Stomach (tissue), 9 donors: ENCODE data around the gene IRF1. TPM values are rescaled to one million over a fixed set of nuclear protein-coding genes. Genes with fewer than 3 reads are reported as not detected.

ENCODE experiments used
- DNase-seq, 2 donors: peaks; one replicate each; pipeline versions ENCODE4 v3.0.0 to v3.0.0-alpha.2; 2013 to 2019
- H3K27ac ChIP-seq, 5 donors: fragments of 200-600 bp in 4 of 5; sonication (generic) in 4 of 5; one replicate each; pipeline ENCODE4 v1.5.1; 2013 to 2019; ENCODE audit warnings: mild to moderate bottlenecking in 1 of 5, moderate library complexity in 1 of 5
- H3K27me3 ChIP-seq, 3 donors: fragments of 200-600 bp; sonication (generic); one replicate each; pipeline ENCODE4 v1.5.1; 2017 to 2019; ENCODE audit warnings: mixed run types in 1 of 3
- H3K36me3 ChIP-seq, 4 donors: fragments of 200-600 bp; sonication (generic); 1 replicate in 3 of 4; 2 replicates in 1 of 4; pipeline ENCODE4 v1.5.1; 2016 to 2019
- H3K4me1 ChIP-seq, 4 donors: fragments of 200-600 bp; sonication (generic); one replicate each; pipeline ENCODE4 v1.5.1; 2016 to 2019
- H3K4me3 ChIP-seq, 4 donors: fragments of 200-600 bp; sonication (generic) in 3 of 4; one replicate each; pipeline ENCODE4 v1.5.1; 2016 to 2019; ENCODE audit warnings: mild to moderate bottlenecking in 1 of 4
- H3K9me3 ChIP-seq, 4 donors: fragments of 200-600 bp; sonication (generic); one replicate each; pipeline ENCODE4 v1.5.1; 2016 to 2019
- CTCF ChIP-seq, 7 experiments: fragments of 450-650 bp in 4 of 7; fragments of 200-600 bp in 3 of 7; sonication (generic) in 3 of 7; IDR thresholded peaks; one replicate each; pipeline ENCODE4 v1.5.1; 2016 to 2019; ENCODE audit warnings: antibody characterized with exemption in 7 of 7, control low read depth in 2 of 7, mild to moderate bottlenecking in 1 of 7
- EP300 ChIP-seq: sonication (generic); formaldehyde crosslinking; IDR thresholded peaks from one replicate; pipeline ENCODE4 v1.6.1; 2017; ENCODE audit warnings: antibody characterized with exemption
- POLR2A ChIP-seq, 4 donors: fragments of 450-650 bp; IDR thresholded peaks; one replicate each; pipeline ENCODE4 v1.6.1; 2016; ENCODE audit warnings: antibody characterized with exemption in 4 of 4, control low read depth in 2 of 4, mild to moderate bottlenecking in 1 of 4, moderate library complexity in 1 of 4
- POLR2AphosphoS5 ChIP-seq, 3 donors: sonication (generic); formaldehyde crosslinking; IDR thresholded peaks; one replicate each; pipeline ENCODE4 v1.6.1; 2016; ENCODE audit warnings: antibody characterized with exemption in 3 of 3
- WGBS, 5 donors: extraction: QIAGEN DNeasy Blood & Tissue Kit in 3 of 5; methylation state at CpG; one replicate each; pipeline versions ENCODE4 v1.1.5 to v1.1.7; 2013 to 2018; 5-methylcytosine and 5-hydroxymethylcytosine counted together
- intact Hi-C: fragments of 100-400 bp; cut with DNase I; formaldehyde crosslinking; loops from one replicate; pipeline ENCODE4 v1.15.1; 2023; ENCODE audit warnings: low total_unique reads
- polyA plus RNA-seq, 3 donors: library from polyadenylated mRNA; stranded (reverse); fragments of 200-250 nt; gene quantifications; one replicate each; pipeline ENCODE4 v1.2.3, GENCODE V29; 2013
- total RNA-seq, 5 donors: library from RNA; depleted of rRNA; stranded (reverse); fragments of >200 nt; gene quantifications; one replicate each; pipeline versions ENCODE4 v1.1.0 to v1.2.3, GENCODE V29; 2014 to 2016
- donor health status: healthy with polysubstance abuse.
- donor health status: Bipolar disorder and iron deficiency.
- donor health status: healthy.

The IRF1 gene
- total and polyA plus RNA-seq, 8 donors, result 17.1 to 256 (median 64.7) TPM

- peaks cover 55 to 88% (median 66%) of the 10 kb centered on the region in 4 donors for H3K36me3 ChIP-seq
- WGBS, 5 donors, result 47 to 70% (median 62%) methylated on average over 3 of the region's 3 CpGs
Measured at GRCh38 chr5:132484391-132484725, 6.2 kb downstream of the IRF1 start.

GRCh38 chr5:132483661-132484390 is 6.7 kb downstream of the IRF1 start:
- TF ChIP-seq CTCF (IDR thresholded peaks at IDR 0.05) (no peak), POLR2AphosphoS5 (IDR thresholded peaks at IDR 0.05) (no peak)
- Histone ChIP-seq H3K4me3 (peak overlapping the region in 1 of 4 donors; percentile 96), H3K27ac (peak overlapping the region in 3 of 5 donors; percentile 13 to 95 (median 48)), H3K36me3 (peaks cover 55 to 83% (median 66%) of the 10 kb centered on the region in 4 donors), H3K9me3 (no peaks in the 10 kb centered on the region), H3K4me1 (peaks cover 30 to 75% (median 52%) of the 10 kb centered on the region in 4 donors), H3K27me3 (no peaks in the 10 kb centered on the region)
- peak in 1 of 2 donors; percentile 20 for DNase-seq
- intact Hi-C loops, result no loop called here
- 77 to 92% (median 89%) methylated on average over 7 of the region's 7 CpGs for WGBS, 5 donors

More at GRCh38 chr5:132484391-132484725, 6.2 kb downstream of the IRF1 start:
- no peak for TF ChIP-seq POLR2A (IDR thresholded peaks at IDR 0.05)
- no peak for TF ChIP-seq EP300
- TF ChIP-seq POLR2AphosphoS5 (IDR thresholded peaks at IDR 0.05), result no peak
- no peak for TF ChIP-seq CTCF (IDR thresholded peaks at IDR 0.05)
- intact Hi-C loops, result no loop called here
- Histone ChIP-seq H3K27me3 (no peaks in the 10 kb centered on the region), H3K4me3 (peak overlapping the region in 1 of 4 donors; percentile 96), H3K4me1 (peaks cover 35 to 75% (median 54%) of the 10 kb centered on the region in 4 donors), H3K9me3 (no peaks in the 10 kb centered on the region), H3K27ac (peak overlapping the region in 3 of 5 donors; percentile 13 to 95 (median 48))
- peak in 1 of 2 donors; percentile 17 for DNase-seq

GRCh38 chr5:132483101-132483500 is 7.5 kb downstream of the IRF1 start:
- Histone ChIP-seq H3K4me1 (peaks cover 30 to 75% (median 49%) of the 10 kb centered on the region in 4 donors), H3K9me3 (no peaks in the 10 kb centered on the region), H3K36me3 (peaks cover 53 to 75% (median 63%) of the 10 kb centered on the region in 4 donors), H3K27ac (peak overlapping the region in 3 of 5 donors; percentile 13 to 95 (median 48)), H3K4me3 (no peak overlapping the region), H3K27me3 (no peaks in the 10 kb centered on the region)
- intact Hi-C loops, result no loop called here
- 63 to 79% (median 72%) methylated on average over 8 of the region's 8 CpGs for WGBS, 5 donors
- peak in 1 of 2 donors; percentile 16 for DNase-seq
- TF ChIP-seq POLR2AphosphoS5 (IDR thresholded peaks at IDR 0.05) (no peak), CTCF (IDR thresholded peaks at IDR 0.05) (no peak), POLR2A (IDR thresholded peaks at IDR 0.05) (no peak), EP300 (no peak)

- no peak for DNase-seq
- peak in 1 of 3 donors; percentile 15 for TF ChIP-seq POLR2AphosphoS5 (IDR thresholded peaks at IDR 0.05)
- TF ChIP-seq POLR2A (IDR thresholded peaks at IDR 0.05), result no peak
- Histone ChIP-seq H3K27me3 (no peaks in the 10 kb centered on the region), H3K36me3 (peaks cover 39 to 62% (median 49%) of the 10 kb centered on the region in 4 donors), H3K4me3 (no peak overlapping the region), H3K27ac (peak overlapping the region in 2 of 5 donors; percentile 20 to 67), H3K9me3 (no peaks in the 10 kb centered on the region), H3K4me1 (peaks cover 28 to 75% (median 47%) of the 10 kb centered on the region in 4 donors)
- 81 to 96% (median 89%) methylated on average over 5 of the region's 5 CpGs for WGBS, 5 donors
- intact Hi-C loops, result no loop called here
Measured at GRCh38 chr5:132481596-132482211, 8.9 kb downstream of the IRF1 start.
